Fibroblast of pulmonary artery (primary cell): ENCODE data around the gene TMEM164.

Source experiments
- DNase-seq: peaks from one replicate; pipeline ENCODE4 v3.0.0-alpha.2; 2010; ENCODE audit warnings: low read depth
- H3K4me3 ChIP-seq: replicated peaks from 2 replicates; pipeline ENCODE4 v1.5.1; 2011; ENCODE audit warnings: low read depth, mild to moderate bottlenecking, control low read depth, low read length, moderate library complexity
- TF ChIP-seq, protein P1 (sequence below): IDR thresholded peaks from 2 replicates; pipeline ENCODE4 v1.5.1; 2011; ENCODE audit warnings: mild to moderate bottlenecking, control low read depth, low read length, inconsistent platforms; ENCODE audit errors: missing control alignments

TMEM164 gene

DNA sequence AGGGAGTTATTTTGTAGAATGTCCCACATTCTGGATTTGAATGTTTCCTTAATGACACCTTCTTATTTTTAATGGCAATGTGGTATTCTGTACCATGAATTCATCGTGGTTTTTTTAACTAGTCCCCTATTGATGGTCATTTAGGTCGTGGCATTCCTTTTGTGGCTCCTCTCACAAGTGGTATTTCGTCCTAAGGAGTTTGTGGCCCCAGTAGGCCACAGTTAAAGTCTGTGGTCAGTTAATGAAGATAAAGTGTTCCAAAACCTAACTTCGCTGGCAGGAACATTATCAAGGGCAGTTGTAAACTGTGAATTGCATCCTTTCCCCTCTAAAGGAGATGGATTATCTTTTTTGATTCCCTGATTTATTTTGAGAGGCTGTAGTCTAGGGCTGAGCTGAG, 133.2 kb downstream of the TMEM164 start:
- no peak for DNase-seq
- H3K4me3 ChIP-seq, result no peak overlapping the region
- TF ChIP-seq, protein P1, sequence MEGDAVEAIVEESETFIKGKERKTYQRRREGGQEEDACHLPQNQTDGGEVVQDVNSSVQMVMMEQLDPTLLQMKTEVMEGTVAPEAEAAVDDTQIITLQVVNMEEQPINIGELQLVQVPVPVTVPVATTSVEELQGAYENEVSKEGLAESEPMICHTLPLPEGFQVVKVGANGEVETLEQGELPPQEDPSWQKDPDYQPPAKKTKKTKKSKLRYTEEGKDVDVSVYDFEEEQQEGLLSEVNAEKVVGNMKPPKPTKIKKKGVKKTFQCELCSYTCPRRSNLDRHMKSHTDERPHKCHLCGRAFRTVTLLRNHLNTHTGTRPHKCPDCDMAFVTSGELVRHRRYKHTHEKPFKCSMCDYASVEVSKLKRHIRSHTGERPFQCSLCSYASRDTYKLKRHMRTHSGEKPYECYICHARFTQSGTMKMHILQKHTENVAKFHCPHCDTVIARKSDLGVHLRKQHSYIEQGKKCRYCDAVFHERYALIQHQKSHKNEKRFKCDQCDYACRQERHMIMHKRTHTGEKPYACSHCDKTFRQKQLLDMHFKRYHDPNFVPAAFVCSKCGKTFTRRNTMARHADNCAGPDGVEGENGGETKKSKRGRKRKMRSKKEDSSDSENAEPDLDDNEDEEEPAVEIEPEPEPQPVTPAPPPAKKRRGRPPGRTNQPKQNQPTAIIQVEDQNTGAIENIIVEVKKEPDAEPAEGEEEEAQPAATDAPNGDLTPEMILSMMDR, result no peak

DNA sequence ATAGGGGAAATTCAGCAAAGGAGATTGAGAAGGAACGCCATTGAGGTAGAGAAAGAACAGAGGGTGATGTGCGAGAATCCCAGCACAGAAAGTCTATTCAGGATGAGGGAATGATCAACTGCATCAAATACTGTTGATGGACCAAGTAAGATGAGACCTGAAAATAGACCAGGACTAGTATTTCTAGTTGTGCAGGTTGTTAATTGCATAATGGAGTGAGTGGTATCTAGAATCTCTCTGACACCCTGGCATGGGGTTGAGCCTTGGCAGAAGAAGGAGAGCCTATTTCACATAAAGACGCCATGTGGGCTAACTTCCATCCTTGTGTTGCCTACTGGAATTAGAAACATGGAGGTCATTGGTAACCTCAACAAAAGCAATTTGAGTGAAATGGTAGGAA, 135.6 kb downstream of the TMEM164 start:
- no peak for DNase-seq

DNA sequence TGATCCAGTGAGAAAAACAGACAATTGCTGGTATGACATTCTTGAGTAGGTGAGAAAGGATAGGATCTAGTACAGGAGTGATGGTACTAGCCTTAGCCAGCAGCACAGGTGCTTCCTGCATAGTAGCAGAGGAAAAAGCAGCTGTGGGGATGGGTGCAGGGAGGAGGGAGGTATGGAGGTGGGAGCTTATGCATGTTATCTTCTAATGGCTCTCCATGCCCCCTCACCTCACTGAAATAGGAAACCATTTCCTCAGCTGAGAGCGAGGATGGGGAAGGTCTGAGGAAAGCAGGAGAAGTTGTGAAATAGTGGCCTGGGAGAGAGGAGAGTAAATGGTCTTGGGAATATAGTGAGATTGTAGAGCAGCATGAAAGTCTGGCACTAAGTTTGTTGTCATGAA, 136.3 kb downstream of the TMEM164 start:
- TF ChIP-seq, protein P1, result no peak
- DNase-seq, result no peak
- no peak overlapping the region for H3K4me3 ChIP-seq

More for the DNA sequence above, 135.6 kb downstream of the TMEM164 start:
- TF ChIP-seq, protein P1, result no peak
- H3K4me3 ChIP-seq, result no peak overlapping the region

DNA sequence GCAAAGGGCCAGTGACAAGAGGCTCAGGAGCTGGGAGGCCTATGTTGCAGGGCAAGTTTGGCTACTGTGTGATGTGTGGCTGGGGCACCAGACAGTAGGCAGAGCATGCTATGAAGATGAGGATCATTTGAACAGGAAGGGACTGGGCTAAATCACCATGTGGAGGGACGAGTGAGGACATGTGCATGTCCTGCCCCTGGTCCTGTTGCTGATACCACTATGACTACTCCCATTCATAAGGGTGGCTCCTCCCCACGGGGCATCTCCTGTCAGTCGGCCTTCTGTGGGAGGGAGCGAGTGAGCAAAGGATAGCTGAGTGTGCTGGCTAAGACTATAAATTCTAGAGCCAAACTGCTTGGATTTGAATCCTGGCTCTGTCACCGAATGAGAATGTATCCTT, 139.2 kb downstream of the TMEM164 start:
- peak; percentile 35 for DNase-seq
- TF ChIP-seq, protein P1, result no peak
- no peak overlapping the region for H3K4me3 ChIP-seq

DNA sequence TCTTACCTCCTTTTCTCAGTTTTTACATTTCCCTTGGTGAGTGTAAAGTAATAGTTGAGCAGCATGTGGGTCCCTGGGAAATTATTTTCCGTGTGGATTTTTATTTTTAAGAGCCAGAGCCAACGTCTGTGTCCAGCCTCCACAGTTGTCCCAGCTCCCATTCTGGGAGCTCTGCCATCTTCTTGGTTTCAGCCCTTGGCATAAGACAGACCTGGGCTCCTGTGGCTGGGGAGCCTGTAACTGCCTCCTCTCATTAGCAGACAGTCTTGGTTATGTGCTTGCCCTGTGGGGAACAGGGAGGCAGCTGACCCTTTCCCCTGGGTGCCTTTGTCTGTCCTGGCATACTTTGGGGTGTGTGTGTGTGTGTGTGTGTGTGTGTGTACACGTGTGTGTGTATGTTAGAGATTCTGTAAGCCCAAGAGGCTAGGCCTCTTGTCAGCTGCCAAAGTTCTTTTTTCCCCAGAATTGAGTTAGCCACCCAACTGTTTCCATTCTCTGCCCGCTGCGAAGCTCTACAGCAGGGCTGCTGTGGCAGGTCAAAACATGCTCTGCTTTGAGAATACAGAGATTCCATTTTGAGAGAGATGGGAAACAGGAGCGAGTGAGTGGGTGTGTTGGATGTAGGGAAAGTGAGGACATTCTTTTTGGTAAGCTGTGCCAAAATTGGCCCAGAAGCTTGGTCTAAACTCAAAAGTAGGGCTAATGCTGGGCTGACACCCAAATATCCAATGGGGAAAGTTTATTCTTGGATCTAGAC, 140.7 kb downstream of the TMEM164 start:
- no peak for DNase-seq
- TF ChIP-seq, protein P1, result no peak
- no peak overlapping the region for H3K4me3 ChIP-seq

DNA sequence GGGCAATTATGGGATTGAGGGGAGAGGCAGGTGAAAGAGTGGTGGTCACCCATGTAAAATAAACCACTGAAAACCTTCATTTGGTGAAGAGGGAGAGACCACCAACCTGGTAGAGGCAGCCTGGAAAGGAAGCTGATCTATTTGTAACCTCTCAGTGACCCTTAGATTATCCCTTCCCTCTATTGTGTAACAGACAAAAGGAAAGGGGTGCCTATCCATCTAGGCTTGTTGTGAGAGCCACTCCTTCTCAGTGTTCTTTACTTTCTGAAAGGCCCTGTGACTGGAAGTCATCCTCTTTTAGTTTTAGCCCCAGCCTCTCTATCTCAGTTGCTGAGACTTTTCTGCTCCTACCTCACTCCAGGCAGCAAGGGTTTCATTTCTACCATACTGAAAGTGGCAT, 142.4 kb downstream of the TMEM164 start:
- TF ChIP-seq, protein P1, result no peak
- H3K4me3 ChIP-seq, result no peak overlapping the region
- DNase-seq, result no peak

DNA sequence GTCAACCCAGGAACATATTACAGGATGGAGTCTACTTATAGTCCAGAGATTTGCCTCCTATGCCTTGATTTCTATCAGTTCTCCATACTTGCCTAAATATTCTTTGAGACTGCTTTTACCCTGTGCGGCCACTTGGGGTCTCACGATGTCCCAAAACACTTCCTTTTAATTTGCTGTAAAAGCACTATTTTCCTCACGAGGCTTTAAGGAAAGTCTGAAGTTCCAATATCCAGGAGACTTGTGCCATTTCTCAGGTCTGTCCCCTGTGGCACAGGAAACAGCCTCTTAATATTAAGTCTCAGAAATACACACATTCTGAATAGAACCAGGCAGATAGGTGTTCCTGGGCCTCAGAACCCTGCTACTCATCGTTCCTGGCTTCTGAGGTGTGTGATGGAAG, 142.9 kb downstream of the TMEM164 start:
- TF ChIP-seq, protein P1, result peak; percentile 47
- peak; percentile 49 for DNase-seq
- H3K4me3 ChIP-seq, result no peak overlapping the region
